Lung (tissue), 12 donors: ENCODE measurements around the gene TRAM2. TPM values are rescaled to one million over a fixed set of nuclear protein-coding genes. Genes with fewer than 3 reads are reported as not detected.

Experiments used
- ATAC-seq: fragments of 200-7000 bp; cut with Tn5 transposase; one replicate; pipeline ENCODE4 v1.9.1; 2020; ENCODE audit warnings: moderate number of reproducible peaks; ENCODE audit not compliant: insufficient read depth, low FRiP score
- DNase-seq, 3 donors: peaks; one replicate each; pipeline ENCODE4 v3.0.0-alpha.2; 2013 to 2017
- H3K27ac ChIP-seq, 2 donors: one replicate each; pipeline ENCODE4 v1.5.1; 2013; ENCODE audit warnings: mild to moderate bottlenecking in 2 of 2, moderate library complexity in 2 of 2, control low read depth in 1 of 2, inconsistent platforms in 1 of 2, low read depth in 1 of 2, low read length in 1 of 2
- H3K27me3 ChIP-seq, 3 donors: one replicate each; pipeline ENCODE4 v1.5.1; 2013; ENCODE audit warnings: low read length in 2 of 3; ENCODE audit not compliant: control insufficient read depth in 3 of 3, insufficient read depth in 3 of 3
- H3K36me3 ChIP-seq, 4 donors: one replicate each; pipeline ENCODE4 v1.5.1; 2013; ENCODE audit warnings: low read length in 4 of 4, mild to moderate bottlenecking in 1 of 4, moderate library complexity in 1 of 4; ENCODE audit not compliant: control insufficient read depth in 4 of 4, insufficient read depth in 4 of 4
- H3K4me1 ChIP-seq, 5 donors: one replicate each; pipeline ENCODE4 v1.5.1; 2013; ENCODE audit warnings: low read length in 5 of 5, mild to moderate bottlenecking in 2 of 5, moderate library complexity in 1 of 5; ENCODE audit not compliant: control insufficient read depth in 5 of 5, insufficient read depth in 5 of 5
- H3K4me3 ChIP-seq: one replicate; pipeline ENCODE4 v1.5.1; 2013; ENCODE audit warnings: mild to moderate bottlenecking, control low read depth, moderate library complexity
- H3K9ac ChIP-seq, 2 donors: one replicate each; pipeline ENCODE4 v1.5.1; 2013; ENCODE audit warnings: low read length in 2 of 2, control low read depth in 1 of 2; ENCODE audit not compliant: insufficient read depth in 1 of 2
- H3K9me3 ChIP-seq, 4 donors: one replicate each; pipeline ENCODE4 v1.5.1; 2013; ENCODE audit warnings: low read length in 3 of 4, mild to moderate bottlenecking in 1 of 4, moderate library complexity in 1 of 4; ENCODE audit not compliant: control insufficient read depth in 4 of 4, insufficient read depth in 3 of 4
- CTCF ChIP-seq: IDR thresholded peaks from 2 replicates; pipeline ENCODE4 v1.5.1; 2012; ENCODE audit warnings: mild to moderate bottlenecking; ENCODE audit errors: control extremely low read depth, extremely low read depth
- WGBS, 2 donors: extraction: QIAGEN DNeasy Blood & Tissue Kit; methylation state at CpG; one replicate each; pipeline ENCODE4 v1.1.7; 2013; 5-methylcytosine and 5-hydroxymethylcytosine counted together
- polyA plus RNA-seq, 2 donors: library from polyadenylated mRNA; stranded (reverse); fragments of 200-250 nt; gene quantifications; one replicate each; pipeline ENCODE4 v1.2.1, GENCODE V29; 2013
- total RNA-seq, 2 donors: library from RNA; depleted of rRNA in 1 of 2; stranded (reverse); fragments of >200 nt in 1 of 2; gene quantifications; one replicate each; pipeline ENCODE4 v1.2.1, GENCODE V29; 2014 to 2021
- donor health status: control.
- donor health status: control.
- donor health status: Bipolar disorder and iron deficiency.
- donor health status: healthy.
- donor health status: DM: yes; HTN: yes; CAD: no.

The TRAM2 gene
- total and polyA plus RNA-seq, 4 donors = 4.4 to 33.4 (median 15.2) TPM

GRCh38 chr6:52595000-52595795 lies 18.3 kb upstream of the TRAM2 start:
- peak overlapping the region; percentile 36 to 71 for H3K27ac ChIP-seq
- no peaks in the 10 kb centered on the region for H3K36me3 ChIP-seq
- peaks cover 0 to 34% (median 6%) of the 10 kb centered on the region in 5 donors for H3K4me1 ChIP-seq
- H3K4me3 ChIP-seq = no peak overlapping the region
- ATAC-seq (peak; percentile 86), DNase-seq (peak; percentile 84 to 94 (median 91))
- H3K9ac ChIP-seq = peak overlapping the region in 1 of 2 donors; percentile 50
- peaks cover 0 to 2% (median 0%) of the 10 kb centered on the region in 4 donors for H3K9me3 ChIP-seq
- no peaks in the 10 kb centered on the region for H3K27me3 ChIP-seq
- no peak for TF ChIP-seq CTCF
- WGBS, 2 donors = 45% methylated on average over 7 of the region's 7 CpGs

DNA sequence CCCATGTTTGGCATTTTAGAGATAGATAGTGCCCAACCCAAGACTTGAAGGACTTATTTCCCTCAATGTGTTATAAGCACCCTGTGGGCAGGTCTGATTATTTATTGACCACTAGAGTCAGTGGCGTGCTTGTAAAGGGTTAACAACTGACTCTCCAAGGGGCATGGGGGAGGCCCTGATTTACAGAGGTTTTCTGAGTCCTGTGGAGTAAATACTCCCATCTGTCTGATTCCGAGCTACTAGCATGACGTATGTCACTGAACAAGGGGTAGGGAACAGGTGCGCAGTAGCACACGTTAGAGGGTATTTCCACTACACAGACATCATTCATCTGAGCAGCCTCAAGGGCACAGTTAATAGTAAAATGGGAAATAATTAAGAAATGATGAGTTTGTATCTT lies 17.4 kb upstream of the TRAM2 start:
- Histone ChIP-seq H3K9ac (no peak overlapping the region), H3K27ac (peak overlapping the region in 1 of 2 donors; percentile 32), H3K36me3 (no peaks in the 10 kb centered on the region), H3K27me3 (no peaks in the 10 kb centered on the region), H3K4me3 (no peak overlapping the region), H3K4me1 (peaks cover under 1 to 34% (median 6%) of the 10 kb centered on the region in 5 donors), H3K9me3 (no peaks in the 10 kb centered on the region)
- no peak for ATAC-seq
- no peak for DNase-seq
- TF ChIP-seq CTCF = no peak
- WGBS, 2 donors = 90 to 95% methylated on average over 5 of the region's 5 CpGs

DNA sequence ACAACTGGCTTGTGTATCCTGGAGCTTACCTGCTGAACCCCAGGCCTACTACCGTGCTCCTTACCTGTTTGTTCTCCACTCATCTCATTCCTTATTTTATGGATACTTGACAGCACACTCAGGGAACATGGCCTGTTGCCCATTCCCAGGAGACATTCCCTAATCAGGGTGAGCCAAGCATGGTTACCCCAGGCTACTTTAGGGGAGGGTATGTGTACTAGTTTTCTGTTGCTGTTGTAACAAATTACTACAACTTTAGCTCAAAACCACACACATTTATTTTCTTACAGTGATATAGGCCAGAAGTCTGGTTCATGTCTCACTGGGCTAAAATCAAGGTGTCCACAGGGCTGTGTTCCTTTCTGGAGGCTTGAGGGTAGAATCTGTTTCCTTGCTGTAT lies 15.0 kb upstream of the TRAM2 start:
- TF ChIP-seq CTCF = no peak
- DNase-seq (no peak), ATAC-seq (no peak)
- no peaks in the 10 kb centered on the region for H3K36me3 ChIP-seq
- H3K27me3 ChIP-seq = no peaks in the 10 kb centered on the region
- no peak overlapping the region for H3K9ac ChIP-seq
- 65 to 81% methylated on average over 1 of the region's 1 CpG for WGBS, 2 donors
- peaks cover 0 to 38% (median 9%) of the 10 kb centered on the region in 5 donors for H3K4me1 ChIP-seq
- no peak overlapping the region for H3K27ac ChIP-seq
- H3K4me3 ChIP-seq = no peak overlapping the region
- H3K9me3 ChIP-seq = no peaks in the 10 kb centered on the region
